ENCODE results near the gene LIME1.

The LIME1 gene

DNA sequence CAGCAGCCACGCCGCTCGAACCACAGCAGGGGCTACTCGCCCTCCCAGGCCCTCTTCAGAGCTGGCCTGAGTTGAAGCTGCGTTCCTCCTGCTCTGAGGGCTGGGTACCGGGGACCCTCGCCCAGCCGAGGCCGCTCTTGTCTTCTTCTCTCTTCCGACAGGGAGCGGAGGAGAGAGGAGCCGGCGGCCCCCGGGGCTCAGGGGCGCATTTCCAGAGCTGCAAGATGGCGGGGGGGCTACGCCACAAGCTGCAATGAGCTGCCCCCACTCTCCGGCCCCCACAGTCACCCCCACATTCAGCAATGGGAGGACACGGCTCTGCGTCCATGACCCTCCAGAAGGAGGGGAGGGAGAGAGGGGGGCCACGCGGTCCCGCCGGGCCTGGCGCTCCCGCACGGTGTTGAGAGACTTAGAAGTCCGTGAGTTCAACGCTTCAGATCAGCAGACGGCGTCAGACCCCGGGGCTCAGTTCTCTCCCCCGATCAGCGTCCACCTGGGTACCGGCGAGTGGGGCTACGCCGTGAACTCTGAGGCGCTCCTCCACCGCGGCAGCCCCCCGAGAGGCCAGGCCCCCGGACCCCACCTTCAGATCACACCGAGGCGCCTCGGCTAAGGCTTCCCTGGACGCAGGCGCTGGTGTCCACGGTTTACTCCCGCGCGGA is 34.7 kb downstream of the LIME1 start:
- TF ChIP-seq GATA3 (IDR thresholded peaks at IDR 0.05; ENCODE audit: low read depth, low read length) (no peak), GATA2 (IDR thresholded peaks at IDR 0.05; ENCODE audit: low read depth, low read length) (no peak)

DNA sequence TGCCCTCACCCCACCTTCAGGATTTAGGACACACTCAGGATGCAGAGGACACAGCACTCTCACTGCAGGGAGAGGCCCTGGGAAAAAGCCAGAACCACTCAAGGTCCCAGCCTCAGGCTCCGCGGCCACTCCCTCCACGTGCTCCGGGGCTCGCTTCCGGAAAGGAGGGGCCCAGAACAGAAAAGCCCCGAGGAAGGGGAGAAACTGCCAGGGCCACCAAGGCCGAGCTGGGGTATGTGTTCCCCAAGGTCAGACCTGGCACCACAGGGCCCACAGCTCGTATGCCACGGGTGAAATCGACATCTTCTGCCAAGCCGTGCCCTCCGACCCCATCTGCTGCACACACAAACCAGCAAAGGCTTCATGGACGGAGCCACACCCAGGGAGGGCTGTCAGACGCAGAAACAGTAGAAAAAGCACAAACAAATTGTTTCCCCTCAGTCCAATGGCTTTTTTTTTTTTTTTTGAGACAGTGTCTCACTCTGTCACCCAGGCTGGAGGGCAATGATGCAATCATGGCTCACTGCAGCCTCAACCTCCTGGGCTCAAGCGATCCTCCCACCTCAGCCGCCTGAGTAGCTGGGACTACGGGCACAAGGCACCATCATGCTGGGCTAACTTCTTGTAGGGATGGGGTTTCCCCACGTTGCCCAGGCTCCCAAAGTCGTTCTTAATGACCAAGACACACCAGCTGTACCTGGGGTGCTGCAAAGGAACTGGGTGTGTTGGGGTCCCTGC is 36.5 kb downstream of the LIME1 start:
- TF ChIP-seq GATA2 (IDR thresholded peaks at IDR 0.05; ENCODE audit: low read depth, low read length) = no peak
- no peak for TF ChIP-seq GATA3 (IDR thresholded peaks at IDR 0.05; ENCODE audit: low read depth, low read length)

DNA sequence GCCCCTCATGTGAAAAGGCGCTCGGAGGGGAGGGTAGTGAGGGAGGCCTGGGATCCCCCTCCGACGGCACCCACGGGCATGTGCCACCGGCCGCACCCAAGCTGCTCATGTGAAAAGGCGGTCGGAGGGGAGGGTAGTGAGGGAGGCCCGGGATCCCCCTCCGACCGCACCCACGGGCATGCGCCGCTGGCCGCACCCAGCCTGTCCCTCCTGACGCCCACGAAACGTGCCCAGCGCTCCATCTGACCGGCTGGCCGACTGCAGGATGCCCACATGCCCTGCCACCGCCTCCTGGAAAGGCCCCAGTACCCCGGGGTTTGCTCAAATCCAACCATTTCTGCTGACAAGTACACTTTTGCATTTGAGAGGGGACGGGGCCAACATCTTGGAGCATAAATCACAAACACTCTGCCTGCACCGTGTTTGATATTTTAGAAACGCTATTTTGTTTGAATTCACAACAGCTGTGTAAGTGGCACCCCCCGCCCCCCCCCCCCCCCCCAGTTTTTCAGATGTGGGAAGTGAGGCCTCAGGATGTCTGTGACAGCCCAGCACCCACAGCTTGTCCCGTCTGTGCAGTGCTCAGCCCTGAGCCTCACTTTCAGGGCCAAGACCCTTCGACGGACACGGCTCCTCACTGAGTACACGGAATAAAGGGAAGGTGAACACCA is 37.2 kb downstream of the LIME1 start:
- TF ChIP-seq GATA3 (IDR thresholded peaks at IDR 0.05; ENCODE audit: low read depth, low read length) (no peak), GATA2 (IDR thresholded peaks at IDR 0.05; ENCODE audit: low read depth, low read length) (no peak)

DNA sequence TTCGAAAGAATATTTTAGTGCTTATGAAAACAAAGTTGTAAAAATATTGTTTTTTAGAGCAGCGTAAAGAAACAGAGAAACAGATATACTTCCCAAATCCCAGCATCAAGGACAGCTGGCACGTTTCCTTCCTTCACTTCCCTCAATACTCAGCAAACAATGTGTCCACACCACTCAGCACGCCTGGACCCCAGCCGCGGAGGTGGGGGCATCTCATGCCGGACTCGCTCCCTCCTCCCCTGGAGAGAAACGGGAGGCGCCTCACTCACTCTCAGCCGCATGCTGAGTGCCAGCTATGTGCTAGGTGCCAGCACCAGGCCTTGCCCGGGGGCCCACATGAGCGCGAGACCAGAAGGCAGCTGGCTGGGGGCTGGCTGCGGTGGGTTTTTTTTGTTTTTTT is 37.8 kb downstream of the LIME1 start:
- TF ChIP-seq GATA2 (IDR thresholded peaks at IDR 0.05; ENCODE audit: low read depth, low read length) (no peak), GATA3 (IDR thresholded peaks at IDR 0.05; ENCODE audit: low read depth, low read length) (no peak)

DNA sequence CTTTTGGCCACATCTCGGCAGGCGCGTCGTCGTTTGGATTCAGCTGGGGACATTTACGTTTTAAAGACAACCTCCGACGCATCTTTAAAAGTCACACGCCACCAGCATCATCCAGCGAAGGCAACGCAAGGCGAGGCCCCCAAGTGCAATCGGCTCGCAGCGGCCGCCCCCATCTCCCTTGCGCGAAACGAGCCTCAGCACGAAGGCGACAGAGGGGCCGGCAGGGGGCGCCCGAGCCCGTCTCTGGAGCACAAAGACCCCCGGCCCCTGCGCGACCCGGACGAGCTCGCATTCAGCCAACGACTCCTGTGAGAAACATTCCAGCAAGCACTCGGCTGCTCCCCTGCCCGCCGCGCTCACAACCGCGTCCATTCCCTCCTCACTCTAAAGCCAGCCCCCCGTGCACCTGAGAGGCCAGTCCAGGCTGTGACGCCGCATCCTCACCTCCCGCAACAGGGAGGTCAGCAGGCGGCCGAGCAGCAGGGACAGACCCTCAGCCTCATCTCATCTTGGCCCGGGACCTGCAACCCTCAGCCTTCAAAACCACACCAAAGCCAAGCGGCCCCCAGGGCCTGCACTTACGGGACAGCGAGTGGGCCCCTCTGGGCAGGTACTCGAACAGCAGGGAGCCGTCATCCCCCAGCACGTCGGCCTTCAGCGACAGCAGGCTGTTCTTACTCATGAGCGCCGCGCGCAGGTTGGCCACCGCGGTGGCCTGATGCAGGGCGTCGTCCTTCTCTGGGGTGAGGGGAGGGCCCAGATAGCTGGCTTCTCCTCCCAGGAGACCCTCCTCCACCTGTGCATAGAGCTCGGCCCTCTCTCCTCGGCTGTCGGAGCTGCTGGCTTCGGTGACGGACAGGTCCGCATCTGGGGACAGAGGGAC is 38.9 kb downstream of the LIME1 start:
- TF ChIP-seq GATA2 (IDR thresholded peaks at IDR 0.05; ENCODE audit: low read depth, low read length) = no peak
- TF ChIP-seq GATA3 (IDR thresholded peaks at IDR 0.05; ENCODE audit: low read depth, low read length) = no peak

DNA sequence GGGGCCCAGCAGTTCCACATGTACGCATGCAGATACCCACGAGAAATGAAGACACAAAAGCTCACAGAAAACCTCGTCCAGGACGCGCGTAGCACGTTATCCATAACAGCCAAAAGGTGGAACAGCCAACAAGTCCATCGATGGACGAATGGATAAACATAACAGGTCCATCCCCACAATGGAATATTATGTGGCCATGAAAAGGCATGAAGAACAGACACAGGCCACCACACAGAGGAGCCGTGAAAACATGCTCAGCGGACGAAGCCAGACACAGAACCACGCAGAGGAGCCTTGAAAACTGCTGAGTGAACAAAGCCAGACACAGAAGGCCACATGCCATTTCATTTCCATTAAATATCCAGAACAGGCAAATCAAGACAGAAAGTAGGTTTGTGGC is 41.1 kb downstream of the LIME1 start:
- TF ChIP-seq GATA2 (IDR thresholded peaks at IDR 0.05; ENCODE audit: low read depth, low read length) (no peak), GATA3 (IDR thresholded peaks at IDR 0.05; ENCODE audit: low read depth, low read length) (no peak)

DNA sequence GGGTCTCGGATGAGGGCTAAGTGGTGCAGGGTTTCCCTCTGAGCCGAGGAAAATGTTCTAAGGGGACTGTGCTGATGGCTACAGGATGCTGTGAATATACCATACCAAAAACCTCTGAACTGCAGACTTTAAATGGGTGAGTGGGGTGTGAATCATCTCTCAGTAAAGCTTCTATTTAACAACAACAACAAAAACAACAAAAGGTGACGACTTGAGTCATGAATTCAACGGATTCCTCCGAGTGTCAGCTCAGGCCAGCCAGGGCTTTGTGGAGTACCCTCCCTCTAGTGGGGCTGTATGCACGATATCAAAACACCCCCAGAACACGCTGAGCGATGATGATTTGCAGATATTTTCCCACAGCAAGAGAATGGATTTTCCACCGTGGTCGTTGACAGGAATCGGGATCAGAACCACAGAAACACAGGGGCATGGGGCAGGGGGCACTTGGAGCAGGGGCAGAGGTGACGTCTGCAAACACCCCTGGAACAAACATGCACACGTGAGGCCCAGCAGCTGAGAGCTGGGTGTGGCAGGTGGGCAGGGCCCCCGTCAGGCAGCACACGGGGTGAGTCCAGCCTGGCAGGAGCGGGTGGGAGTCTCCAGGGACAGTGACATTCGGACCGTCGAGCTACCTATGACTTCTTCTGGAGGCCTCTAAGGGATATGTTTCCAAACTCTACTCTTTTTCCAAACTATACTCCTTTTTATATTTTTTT is 41.7 kb downstream of the LIME1 start:
- TF ChIP-seq GATA2 (IDR thresholded peaks at IDR 0.05; ENCODE audit: low read depth, low read length) (no peak), GATA3 (IDR thresholded peaks at IDR 0.05; ENCODE audit: low read depth, low read length) (no peak)

DNA sequence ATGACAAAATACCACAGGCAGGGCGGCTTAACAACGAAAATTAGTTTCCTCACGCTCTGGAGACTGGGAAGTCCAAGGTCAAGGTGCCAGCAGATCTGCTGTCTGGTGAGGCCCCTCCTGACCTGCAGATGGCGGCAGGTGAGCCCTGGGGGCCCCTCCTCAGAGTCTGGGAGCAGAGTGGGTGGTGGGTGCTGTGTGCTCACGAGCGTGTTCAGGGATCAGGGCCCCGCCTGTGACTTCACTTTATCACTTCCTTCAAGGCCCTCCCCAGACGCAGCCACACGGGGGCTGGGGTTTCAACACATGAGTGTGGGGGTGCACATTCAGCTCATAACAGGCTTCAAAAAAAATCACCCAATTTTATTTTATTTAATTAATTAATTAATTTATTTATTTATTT is 42.4 kb downstream of the LIME1 start:
- no peak for TF ChIP-seq GATA3 (IDR thresholded peaks at IDR 0.05; ENCODE audit: low read depth, low read length)

DNA sequence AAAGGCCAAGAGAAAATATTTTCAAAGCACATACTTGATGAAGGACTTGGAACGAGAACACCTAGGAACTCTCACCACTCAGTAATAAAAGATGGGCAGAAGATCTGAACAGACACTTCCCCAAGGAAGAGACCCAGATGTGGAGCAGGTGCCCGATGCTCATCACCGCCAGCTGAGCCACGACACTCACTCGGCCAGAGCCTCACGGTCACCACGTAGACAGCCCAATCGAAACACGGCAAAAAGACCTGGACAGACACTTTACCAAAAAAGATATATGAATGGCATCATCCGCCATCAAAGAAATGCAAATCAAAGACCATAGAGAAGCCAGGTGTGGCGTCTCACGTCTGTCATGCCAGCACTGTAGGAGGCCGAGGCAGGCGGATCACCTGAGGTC is 44.7 kb downstream of the LIME1 start:
- TF ChIP-seq GATA2 (IDR thresholded peaks at IDR 0.05; ENCODE audit: low read depth, low read length) = no peak
- TF ChIP-seq GATA3 (IDR thresholded peaks at IDR 0.05; ENCODE audit: low read depth, low read length) = no peak

DNA sequence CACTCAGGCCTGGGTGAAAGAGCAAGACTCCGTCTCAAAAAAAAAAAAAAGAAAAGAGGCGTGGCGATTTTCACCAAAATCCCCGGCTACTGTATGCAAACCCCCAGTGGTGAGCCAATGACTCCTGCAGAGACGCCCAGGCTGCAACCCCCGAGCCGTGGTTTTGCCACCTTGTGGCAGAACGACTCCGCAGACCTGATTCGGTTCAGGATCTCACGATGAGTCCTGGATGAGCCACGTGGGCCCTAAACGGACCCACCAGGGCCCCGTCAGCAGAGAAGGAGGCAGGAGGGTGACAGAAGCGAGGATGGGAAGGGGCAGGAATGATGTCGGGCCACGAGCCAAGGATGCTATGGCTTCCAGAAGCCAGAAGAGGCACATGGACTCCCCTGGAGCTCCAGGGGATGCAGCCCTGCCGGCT is 45.6 kb downstream of the LIME1 start:
- TF ChIP-seq GATA2 (IDR thresholded peaks at IDR 0.05; ENCODE audit: low read depth, low read length) (no peak), GATA3 (IDR thresholded peaks at IDR 0.05; ENCODE audit: low read depth, low read length) (no peak)

DNA sequence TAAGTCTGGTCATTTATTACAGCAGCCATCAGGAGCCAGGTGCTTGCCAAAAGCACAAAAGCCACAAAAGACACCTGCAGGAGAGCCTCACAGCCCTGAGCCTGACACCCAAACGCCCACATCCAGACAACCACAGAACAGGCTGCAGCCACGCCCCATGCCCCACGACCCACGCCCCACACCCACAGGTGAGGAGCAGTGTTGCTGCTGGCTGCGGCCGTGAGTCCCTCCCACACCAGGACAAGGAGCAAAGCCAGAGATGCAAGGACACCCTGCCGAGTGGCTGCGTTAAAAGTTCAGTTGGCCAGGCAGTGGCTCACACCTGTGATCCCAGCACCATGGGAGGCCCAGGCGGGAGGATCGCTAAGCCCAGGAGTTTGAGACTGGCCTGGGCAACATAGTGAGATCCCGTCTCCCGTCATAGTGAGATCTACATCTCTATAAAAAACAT is 46.1 kb downstream of the LIME1 start:
- no peak for TF ChIP-seq GATA3 (IDR thresholded peaks at IDR 0.05; ENCODE audit: low read depth, low read length)
- no peak for TF ChIP-seq GATA2 (IDR thresholded peaks at IDR 0.05; ENCODE audit: low read depth, low read length)

DNA sequence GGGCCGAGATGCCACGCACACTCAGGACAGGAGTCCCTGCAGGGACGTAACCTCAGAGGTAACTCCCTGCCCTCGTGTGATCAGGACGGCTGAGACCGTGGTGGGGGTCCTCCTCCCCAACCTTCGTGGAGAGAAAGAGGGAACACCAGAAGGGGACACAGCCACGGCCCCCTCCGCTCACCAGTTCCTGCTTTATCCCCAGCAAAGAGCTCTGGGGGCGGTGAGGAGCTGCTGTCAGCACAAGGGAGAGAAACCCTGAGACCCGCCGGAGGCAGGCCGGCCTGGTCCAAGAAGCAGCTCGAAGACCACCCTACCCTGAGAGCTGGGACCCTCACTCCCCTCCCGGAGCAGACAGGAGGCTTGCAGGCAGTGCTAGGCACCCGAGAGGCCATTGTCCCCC is 47.5 kb downstream of the LIME1 start:
- TF ChIP-seq GATA2 (IDR thresholded peaks at IDR 0.05; ENCODE audit: low read depth, low read length) (no peak), GATA3 (IDR thresholded peaks at IDR 0.05; ENCODE audit: low read depth, low read length) (no peak)

DNA sequence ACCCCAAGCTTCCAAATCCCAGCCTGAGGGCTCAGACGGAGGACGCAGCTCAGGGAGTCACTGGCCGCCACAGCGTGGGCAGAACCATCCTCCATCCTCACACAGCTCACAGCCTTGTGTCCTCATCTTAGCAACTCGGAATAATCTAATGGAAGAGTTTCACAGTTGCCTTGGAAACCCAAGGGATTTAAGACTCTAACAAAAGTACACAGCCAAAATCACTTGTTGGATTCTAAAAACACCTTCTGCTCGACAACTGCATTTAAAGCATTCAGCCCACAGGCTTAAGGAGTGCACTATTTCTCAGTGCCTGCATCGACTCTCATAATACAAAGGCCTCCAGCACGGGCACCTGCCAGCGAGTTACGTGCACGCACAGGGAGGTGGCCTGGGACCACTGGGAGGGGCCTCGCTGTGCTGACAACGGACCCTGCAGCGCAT is 49.2 kb downstream of the LIME1 start:
- no peak for TF ChIP-seq GATA3 (IDR thresholded peaks at IDR 0.05; ENCODE audit: low read depth, low read length)
- no peak for TF ChIP-seq GATA2 (IDR thresholded peaks at IDR 0.05; ENCODE audit: low read depth, low read length)

Measured in SH-SY5Y (cell line).